Fibroblast of peridontal ligament (primary cell): ENCODE data around the gene LRRC27.

Experiments used
- DNase-seq: peaks from one replicate; pipeline ENCODE4 v3.0.0-alpha.2; 2010; ENCODE audit errors: extremely low read depth

The LRRC27 gene

GRCh38 chr10:132427006-132427771 lies 95.2 kb downstream of the LRRC27 start:
- DNase-seq, result no peak

DNA sequence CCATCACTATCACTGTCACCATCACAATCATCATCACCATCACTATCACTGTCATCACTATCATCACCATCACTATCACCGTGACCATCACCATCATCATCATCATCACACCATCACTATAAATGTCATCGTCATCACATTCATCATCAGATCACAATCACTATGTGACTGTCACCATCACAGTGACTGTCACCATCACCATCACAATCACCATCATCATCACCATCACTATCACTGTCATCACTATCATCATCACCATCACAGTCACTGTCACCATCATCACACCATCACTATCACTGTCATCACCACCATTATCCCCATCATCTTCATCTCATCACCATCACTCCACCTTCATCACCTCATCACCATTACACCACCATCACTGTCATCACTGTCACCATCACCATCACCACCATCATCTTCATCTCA lies 96.0 kb downstream of the LRRC27 start:
- DNase-seq, result no peak

DNA sequence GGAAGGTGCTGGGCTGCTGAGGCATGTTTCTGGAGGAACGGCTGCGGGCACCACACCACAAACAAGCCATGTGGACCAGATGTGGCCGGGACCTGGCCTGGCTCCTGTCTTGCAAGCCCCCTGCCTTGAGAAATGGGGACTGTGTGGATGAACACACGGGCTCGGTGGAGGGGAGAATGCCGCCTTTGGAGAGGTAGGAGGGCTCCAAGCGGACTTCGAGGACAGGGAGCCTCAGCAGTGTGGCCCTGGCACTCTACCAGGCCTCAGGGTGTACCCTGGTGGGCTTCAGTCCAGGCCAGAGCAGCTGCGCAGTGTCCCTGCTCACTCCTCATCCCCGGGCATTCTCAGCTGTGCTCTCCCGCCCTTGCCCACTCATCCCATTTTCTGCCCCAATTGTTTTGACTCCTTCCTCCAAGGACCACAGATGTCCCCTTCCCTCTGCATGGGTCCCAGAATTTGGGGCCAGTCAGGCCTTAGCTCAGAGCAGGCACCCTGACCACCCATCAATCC lies 96.5 kb downstream of the LRRC27 start:
- no peak for DNase-seq
